OCI-LY7 (cell line): ENCODE measurements around the gene TUFM.

Source experiments
- CTCF ChIP-seq: fragments of 200-600 bp; sonication (generic); conservative IDR thresholded peaks from 2 replicates; pipeline ENCODE4 v1.5.1; 2014; ENCODE audit warnings: mild to moderate bottlenecking, antibody characterized with exemption, low read length, moderate library complexity, mixed read lengths
- EZH2phosphoT487 ChIP-seq: fragments of 200-600 bp; sonication (generic); IDR thresholded peaks from 2 replicates; pipeline ENCODE4 v1.6.1; 2018; ENCODE audit warnings: low read depth, borderline replicate concordance, mild to moderate bottlenecking, mixed run types, antibody characterized with exemption, low read length, moderate library complexity, mixed read lengths

DNA sequence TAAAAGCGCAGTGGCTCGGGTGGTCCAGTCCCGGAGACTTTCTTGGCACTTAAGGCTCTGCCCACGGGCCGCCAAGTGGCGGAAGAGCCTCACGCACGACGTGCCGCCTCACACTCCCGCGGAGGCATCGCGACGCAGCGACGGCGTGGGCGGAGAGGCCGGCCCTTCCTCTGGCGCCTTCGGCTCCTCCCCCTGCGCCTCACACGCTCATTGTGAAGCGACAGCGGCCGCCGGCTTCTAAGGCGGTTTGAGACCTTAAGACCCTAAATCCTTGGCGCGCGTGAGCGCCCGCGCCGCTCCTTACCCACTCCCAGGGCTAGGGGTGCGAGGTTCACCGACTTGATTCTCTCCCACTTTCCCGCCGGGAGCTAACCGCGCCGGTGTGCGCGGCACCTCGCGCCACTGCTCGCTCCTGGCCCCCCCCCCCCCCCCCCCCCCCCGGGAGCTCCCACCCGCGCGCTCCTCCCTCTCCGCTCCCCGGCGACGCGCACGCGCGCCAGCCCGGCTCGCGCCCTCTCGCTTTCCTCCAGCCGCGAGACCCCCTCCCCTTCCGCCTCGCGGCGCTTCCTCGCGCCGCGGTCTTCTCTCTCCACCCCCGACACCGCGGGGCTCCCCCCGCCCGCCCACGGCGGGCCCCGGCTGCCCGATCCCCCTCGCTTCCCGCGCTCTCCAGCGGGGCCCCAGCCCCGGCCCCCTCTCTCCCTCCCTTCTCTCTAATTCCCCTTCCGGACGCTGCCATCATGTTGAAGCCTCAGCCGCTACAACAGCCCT, 23.4 kb downstream of the TUFM start, which contains the start of gene ATXN2L:
- TF ChIP-seq CTCF: no peak; the same call in 1 of the 2 replicates
- no peak for TF ChIP-seq EZH2phosphoT487
